ENCODE data around the gene INTS13. TPM values are rescaled to one million over a fixed set of nuclear protein-coding genes. Genes with fewer than 3 reads are reported as not detected.

Gene INTS13
- polyA plus RNA-seq, 1 of the 3 experiments (the other 2 are of a cell fraction) = 7.2 TPM

- H3K4me2 ChIP-seq = no peak overlapping the region
- H3K36me3 ChIP-seq (replicated peaks in 1 of 2; ENCODE audit: control insufficient read depth in 1 of 2, insufficient read depth in 2 of 2, low read length in 1 of 2) = no peaks in the 10 kb centered on the region
- no peaks in the 10 kb centered on the region for H3K79me2 ChIP-seq (ENCODE audit: insufficient read depth)
- DNase-seq = peak; percentile 26
- ChIA-PET POLR2A (no interaction called here), CTCF (interaction anchor here (1.7 to 4.8 kb wide), 3 partner anchors 12 to 448 kb away, joined by 4 to 41 read pairs (median 7); no protein-coding TSS in a partner anchor)
- H3F3A ChIP-seq (replicated peaks; ENCODE audit: insufficient read depth) = peaks cover 5% of the 10 kb centered on the region
- no peak overlapping the region for H3K9ac ChIP-seq
- no peak overlapping the region for H3K4me3 ChIP-seq (ENCODE audit: low read depth in 2 of 2, low read length in 1 of 2)
- H3K27me3 ChIP-seq (ENCODE audit: insufficient read depth) = no peaks in the 10 kb centered on the region
- no peaks in the 10 kb centered on the region for H3K9me3 ChIP-seq
- peak overlapping the region in 1 of 2 experiments; percentile 56; a peak in 2 of 4 replicates for H3K27ac ChIP-seq (ENCODE audit: low read depth in 2 of 2, low read length in 1 of 2)
- H2AFZ ChIP-seq (ENCODE audit: low read depth) = no peak overlapping the region
- WGBS (ENCODE audit: low lambda C conversion rate) = 70% methylated on average over 6 of the region's 6 CpGs
- no peaks in the 10 kb centered on the region for H3K9me2 ChIP-seq
- H3K4me1 ChIP-seq (ENCODE audit: control insufficient read depth in 1 of 2, insufficient read depth in 2 of 2, low read depth in 1 of 2, low read length in 1 of 2) = peaks cover 4 to 12% of the 10 kb centered on the region in 2 experiments; a peak in 3 of 4 replicates
- no peaks in the 10 kb centered on the region for H4K20me1 ChIP-seq (ENCODE audit: insufficient read depth)
- TF ChIP-seq MEF2A (IDR thresholded peaks at IDR 0.05; ENCODE audit: borderline replicate concordance, low read depth) (no peak), RCOR1 (IDR thresholded peaks at IDR 0.05; ENCODE audit: low read length) (no peak), SMC3 (IDR thresholded peaks at IDR 0.05; ENCODE audit: low read depth, low read length) (no peak), GATA2 (CRISPR knock-in tag; IDR thresholded peaks at IDR 0.05) (no peak), TAF1 (IDR thresholded peaks at IDR 0.05; ENCODE audit: borderline replicate concordance, low read depth, low read length) (no peak), JUND (IDR thresholded peaks at IDR 0.05) (no peak)
- TF ChIP-seq, protein P1, sequence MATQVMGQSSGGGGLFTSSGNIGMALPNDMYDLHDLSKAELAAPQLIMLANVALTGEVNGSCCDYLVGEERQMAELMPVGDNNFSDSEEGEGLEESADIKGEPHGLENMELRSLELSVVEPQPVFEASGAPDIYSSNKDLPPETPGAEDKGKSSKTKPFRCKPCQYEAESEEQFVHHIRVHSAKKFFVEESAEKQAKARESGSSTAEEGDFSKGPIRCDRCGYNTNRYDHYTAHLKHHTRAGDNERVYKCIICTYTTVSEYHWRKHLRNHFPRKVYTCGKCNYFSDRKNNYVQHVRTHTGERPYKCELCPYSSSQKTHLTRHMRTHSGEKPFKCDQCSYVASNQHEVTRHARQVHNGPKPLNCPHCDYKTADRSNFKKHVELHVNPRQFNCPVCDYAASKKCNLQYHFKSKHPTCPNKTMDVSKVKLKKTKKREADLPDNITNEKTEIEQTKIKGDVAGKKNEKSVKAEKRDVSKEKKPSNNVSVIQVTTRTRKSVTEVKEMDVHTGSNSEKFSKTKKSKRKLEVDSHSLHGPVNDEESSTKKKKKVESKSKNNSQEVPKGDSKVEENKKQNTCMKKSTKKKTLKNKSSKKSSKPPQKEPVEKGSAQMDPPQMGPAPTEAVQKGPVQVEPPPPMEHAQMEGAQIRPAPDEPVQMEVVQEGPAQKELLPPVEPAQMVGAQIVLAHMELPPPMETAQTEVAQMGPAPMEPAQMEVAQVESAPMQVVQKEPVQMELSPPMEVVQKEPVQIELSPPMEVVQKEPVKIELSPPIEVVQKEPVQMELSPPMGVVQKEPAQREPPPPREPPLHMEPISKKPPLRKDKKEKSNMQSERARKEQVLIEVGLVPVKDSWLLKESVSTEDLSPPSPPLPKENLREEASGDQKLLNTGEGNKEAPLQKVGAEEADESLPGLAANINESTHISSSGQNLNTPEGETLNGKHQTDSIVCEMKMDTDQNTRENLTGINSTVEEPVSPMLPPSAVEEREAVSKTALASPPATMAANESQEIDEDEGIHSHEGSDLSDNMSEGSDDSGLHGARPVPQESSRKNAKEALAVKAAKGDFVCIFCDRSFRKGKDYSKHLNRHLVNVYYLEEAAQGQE (IDR thresholded peaks at IDR 0.05; ENCODE audit: low read depth, low read length) = no peak
- TF ChIP-seq, protein P2, sequence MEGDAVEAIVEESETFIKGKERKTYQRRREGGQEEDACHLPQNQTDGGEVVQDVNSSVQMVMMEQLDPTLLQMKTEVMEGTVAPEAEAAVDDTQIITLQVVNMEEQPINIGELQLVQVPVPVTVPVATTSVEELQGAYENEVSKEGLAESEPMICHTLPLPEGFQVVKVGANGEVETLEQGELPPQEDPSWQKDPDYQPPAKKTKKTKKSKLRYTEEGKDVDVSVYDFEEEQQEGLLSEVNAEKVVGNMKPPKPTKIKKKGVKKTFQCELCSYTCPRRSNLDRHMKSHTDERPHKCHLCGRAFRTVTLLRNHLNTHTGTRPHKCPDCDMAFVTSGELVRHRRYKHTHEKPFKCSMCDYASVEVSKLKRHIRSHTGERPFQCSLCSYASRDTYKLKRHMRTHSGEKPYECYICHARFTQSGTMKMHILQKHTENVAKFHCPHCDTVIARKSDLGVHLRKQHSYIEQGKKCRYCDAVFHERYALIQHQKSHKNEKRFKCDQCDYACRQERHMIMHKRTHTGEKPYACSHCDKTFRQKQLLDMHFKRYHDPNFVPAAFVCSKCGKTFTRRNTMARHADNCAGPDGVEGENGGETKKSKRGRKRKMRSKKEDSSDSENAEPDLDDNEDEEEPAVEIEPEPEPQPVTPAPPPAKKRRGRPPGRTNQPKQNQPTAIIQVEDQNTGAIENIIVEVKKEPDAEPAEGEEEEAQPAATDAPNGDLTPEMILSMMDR (IDR thresholded peaks at IDR 0.05) = no peak
These were observed 80.2 kb downstream of the INTS13 start for GRCh38 chr12:26857465-26858176.

GRCh38 chr12:26855337-26855736 is 82.4 kb downstream of the INTS13 start:
- Histone ChIP-seq H4K20me1 (ENCODE audit: insufficient read depth) (no peaks in the 10 kb centered on the region), H3K27ac (ENCODE audit: low read depth in 2 of 2, low read length in 1 of 2) (no peak overlapping the region), H3K9me2 (no peaks in the 10 kb centered on the region), H3K4me3 (ENCODE audit: low read depth in 2 of 2, low read length in 1 of 2) (no peak overlapping the region), H3K36me3 (replicated peaks in 1 of 2; ENCODE audit: control insufficient read depth in 1 of 2, insufficient read depth in 2 of 2, low read length in 1 of 2) (no peaks in the 10 kb centered on the region), H3F3A (replicated peaks; ENCODE audit: insufficient read depth) (peaks cover 2% of the 10 kb centered on the region), H3K9me3 (no peaks in the 10 kb centered on the region), H3K4me1 (ENCODE audit: control insufficient read depth in 1 of 2, insufficient read depth in 2 of 2, low read depth in 1 of 2, low read length in 1 of 2) (peaks cover 4 to 12% of the 10 kb centered on the region in 2 experiments; a peak in 3 of 4 replicates), H2AFZ (ENCODE audit: low read depth) (no peak overlapping the region), H3K9ac (no peak overlapping the region), H3K27me3 (ENCODE audit: insufficient read depth) (no peaks in the 10 kb centered on the region), H3K79me2 (ENCODE audit: insufficient read depth) (no peaks in the 10 kb centered on the region), H3K4me2 (no peak overlapping the region)
- DNase-seq = no peak
- WGBS (ENCODE audit: low lambda C conversion rate) = 36% methylated on average over 1 of the region's 1 CpG
- no peak for TF ChIP-seq SMC3 (IDR thresholded peaks at IDR 0.05; ENCODE audit: low read depth, low read length)
- TF ChIP-seq, protein P1 (IDR thresholded peaks at IDR 0.05; ENCODE audit: low read depth, low read length) = no peak
- ChIA-PET CTCF (interaction anchor here (0.5 to 8.6 kb wide), 7 partner anchors 10 to 30 kb away, joined by 3 to 70 read pairs (median 4); no protein-coding TSS in a partner anchor), POLR2A (no interaction called here)

Data from SK-N-SH (cell line).